AG04450 (cell line): ENCODE results near the gene ITPRIPL1. TPM values are rescaled to one million over a fixed set of nuclear protein-coding genes. Genes with fewer than 3 reads are reported as not detected.

Experiments
- CTCF ChIA-PET: fragments of 300-600, 350-600 bp; formaldehyde crosslinking; extraction: SDS; loops from one replicate; lab custom pipeline; 2022; ENCODE audit warnings: antibody characterized with exemption, inconsistent platforms; lab: Charles Lee
- POLR2A ChIA-PET: fragments of 350-600 bp; formaldehyde crosslinking; extraction: SDS; loops from one replicate; lab custom pipeline; 2021; ENCODE audit warnings: antibody characterized with exemption, inconsistent platforms; lab: Yijun Ruan, JAX
- DNase-seq: peaks from one replicate; pipeline ENCODE4 v3.0.0-alpha.2; 2011; ENCODE audit warnings: low read depth, low spot score
- H3K27ac ChIP-seq: one replicate; pipeline ENCODE4 v1.5.1; 2012; ENCODE audit warnings: low read depth, low read length, control low read depth
- H3K27me3 ChIP-seq: one replicate; pipeline ENCODE4 v1.6.0; 2012; ENCODE audit warnings: low read length; ENCODE audit not compliant: control insufficient read depth, insufficient read depth
- H3K4me3 ChIP-seq: 2 replicates; pipeline ENCODE4 v1.5.1; 2011; ENCODE audit warnings: mild to moderate bottlenecking, low read depth, low read length, control low read depth
- H3K9me3 ChIP-seq: 2 replicates; pipeline ENCODE4 v1.5.1; 2012; ENCODE audit warnings: low read length; ENCODE audit not compliant: control insufficient read depth, insufficient read depth
- polyA plus RNA-seq: library from polyadenylated mRNA; depleted of rRNA; stranded (reverse); fragments of >200 nt; gene quantifications from 2 replicates; pipeline ENCODE4 v1.2.3, GENCODE V29; 2011
- TF ChIP-seq, protein P1 (sequence below): IDR thresholded peaks from 2 replicates; pipeline ENCODE4 v1.5.1; 2011; ENCODE audit warnings: low read depth, low read length, control low read depth, inconsistent platforms

Gene ITPRIPL1
- polyA plus RNA-seq, 1 experiment = 3.7 TPM

DNA sequence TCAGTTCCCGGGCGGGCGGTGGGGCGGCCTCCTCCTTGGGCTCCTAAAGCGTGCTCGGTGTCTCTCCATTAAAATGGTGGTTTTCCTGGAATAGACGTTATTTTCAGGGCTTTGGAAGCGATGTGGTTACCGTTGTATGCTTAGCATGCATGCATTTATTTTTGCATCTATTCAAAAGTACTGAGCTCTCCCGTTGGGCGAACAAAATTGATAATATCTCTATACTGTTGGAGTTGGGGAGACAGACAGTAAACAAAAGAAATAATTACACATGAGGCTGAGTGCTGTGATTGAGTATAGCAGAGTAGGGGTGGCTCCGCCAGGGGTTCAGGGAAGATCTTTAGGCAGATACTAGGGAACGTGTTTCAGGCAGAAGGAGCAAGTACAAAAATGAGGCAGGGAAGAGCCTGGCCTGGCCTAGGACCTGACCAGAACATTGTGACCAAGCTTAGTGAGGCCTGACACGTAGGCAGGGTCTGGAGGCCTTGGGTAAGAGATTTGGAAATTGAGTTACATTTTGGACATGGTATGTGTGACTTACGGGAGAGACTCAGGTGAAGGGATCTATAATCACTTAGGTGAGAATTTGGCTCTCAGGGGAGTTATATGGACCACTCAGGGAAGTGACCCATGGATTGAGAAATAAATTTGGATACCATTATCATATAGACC lies 11.1 kb downstream of the ITPRIPL1 start:
- ChIA-PET CTCF (interaction anchor here (2.0 kb wide), 1 partner anchor 173 kb away, joined by 6 read pairs; no protein-coding TSS in a partner anchor), POLR2A (interaction anchor here (0.6 to 1.8 kb wide), 7 partner anchors 15 to 176 kb away, joined by 3 to 8 read pairs (median 3); partner anchors contain the start of gene STARD7)
- H3K9me3 ChIP-seq = no peaks in the 10 kb centered on the region
- peak overlapping the region; percentile 82 for H3K4me3 ChIP-seq
- H3K27ac ChIP-seq = no peak overlapping the region
- no peak for DNase-seq
- H3K27me3 ChIP-seq = no peaks in the 10 kb centered on the region
- TF ChIP-seq, protein P1, sequence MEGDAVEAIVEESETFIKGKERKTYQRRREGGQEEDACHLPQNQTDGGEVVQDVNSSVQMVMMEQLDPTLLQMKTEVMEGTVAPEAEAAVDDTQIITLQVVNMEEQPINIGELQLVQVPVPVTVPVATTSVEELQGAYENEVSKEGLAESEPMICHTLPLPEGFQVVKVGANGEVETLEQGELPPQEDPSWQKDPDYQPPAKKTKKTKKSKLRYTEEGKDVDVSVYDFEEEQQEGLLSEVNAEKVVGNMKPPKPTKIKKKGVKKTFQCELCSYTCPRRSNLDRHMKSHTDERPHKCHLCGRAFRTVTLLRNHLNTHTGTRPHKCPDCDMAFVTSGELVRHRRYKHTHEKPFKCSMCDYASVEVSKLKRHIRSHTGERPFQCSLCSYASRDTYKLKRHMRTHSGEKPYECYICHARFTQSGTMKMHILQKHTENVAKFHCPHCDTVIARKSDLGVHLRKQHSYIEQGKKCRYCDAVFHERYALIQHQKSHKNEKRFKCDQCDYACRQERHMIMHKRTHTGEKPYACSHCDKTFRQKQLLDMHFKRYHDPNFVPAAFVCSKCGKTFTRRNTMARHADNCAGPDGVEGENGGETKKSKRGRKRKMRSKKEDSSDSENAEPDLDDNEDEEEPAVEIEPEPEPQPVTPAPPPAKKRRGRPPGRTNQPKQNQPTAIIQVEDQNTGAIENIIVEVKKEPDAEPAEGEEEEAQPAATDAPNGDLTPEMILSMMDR = no peak

DNA sequence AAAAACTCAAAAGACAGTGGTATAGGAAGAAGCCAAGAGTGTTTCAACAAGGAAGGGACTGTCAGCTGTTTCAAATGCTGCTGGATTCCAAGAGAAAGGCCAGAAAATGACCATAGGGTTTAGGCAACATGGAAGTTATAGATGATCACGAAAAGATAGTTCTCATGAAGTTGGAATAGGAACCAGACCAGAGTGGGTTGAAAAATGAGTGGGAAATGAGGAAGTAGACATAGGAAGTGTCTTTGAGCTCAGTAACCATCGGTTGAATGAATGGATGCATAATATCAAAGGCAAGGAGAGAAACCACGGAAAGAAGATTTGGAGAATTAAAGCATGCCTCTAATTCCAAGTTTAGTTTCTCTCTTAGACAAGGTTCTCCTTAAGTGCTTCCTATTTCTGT lies 11.8 kb downstream of the ITPRIPL1 start:
- ChIA-PET CTCF (interaction anchor here (2.0 kb wide), 1 partner anchor 172 kb away, joined by 6 read pairs; no protein-coding TSS in a partner anchor), POLR2A (no interaction called here)
- no peak for DNase-seq
- Histone ChIP-seq H3K9me3 (no peaks in the 10 kb centered on the region), H3K27ac (no peak overlapping the region), H3K4me3 (no peak overlapping the region), H3K27me3 (no peaks in the 10 kb centered on the region)
- TF ChIP-seq, protein P1 = no peak

DNA sequence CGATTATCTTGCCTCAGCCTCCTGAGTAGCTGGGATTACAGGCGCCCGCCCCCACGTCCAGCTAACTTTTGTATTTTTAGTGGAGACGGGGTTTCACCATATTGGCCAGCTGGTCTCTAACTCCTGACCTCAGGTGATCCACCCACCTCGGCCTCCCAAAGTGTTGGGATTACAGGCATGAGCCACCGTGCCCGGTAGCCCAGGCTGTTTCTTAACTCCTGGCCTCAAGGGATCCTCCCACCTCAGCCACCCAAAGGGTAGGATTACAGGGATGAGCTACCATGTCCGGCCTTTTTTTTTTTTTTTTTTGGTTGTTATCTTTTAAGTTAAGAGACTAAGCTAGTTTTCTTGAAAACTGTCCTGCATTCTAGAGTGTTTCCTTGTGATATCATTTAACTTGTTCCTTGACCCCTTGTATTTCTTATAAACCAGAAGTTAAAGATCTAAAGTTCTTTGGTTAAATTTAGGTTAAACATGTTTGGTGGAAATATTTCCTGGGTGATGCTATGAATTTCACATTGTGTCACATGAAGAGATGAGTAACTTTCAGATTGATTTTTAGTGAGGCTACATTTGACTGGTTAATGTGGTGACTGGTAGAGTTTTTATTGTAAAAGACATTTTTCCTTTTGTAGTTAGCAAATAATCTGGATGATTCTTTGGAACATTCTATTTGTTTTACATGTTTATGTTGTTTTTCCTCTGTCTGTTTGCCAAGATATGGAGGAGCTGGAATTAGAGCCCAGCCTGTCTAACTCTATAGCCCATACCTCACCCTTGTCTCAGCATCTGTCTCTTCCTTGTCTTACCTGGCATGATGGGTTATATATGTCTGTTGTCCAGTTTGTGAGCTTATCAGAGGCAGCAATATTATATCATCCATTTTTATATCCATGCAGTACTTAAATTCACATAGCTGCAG lies 15.6 kb downstream of the ITPRIPL1 start:
- TF ChIP-seq, protein P1 = no peak
- ChIA-PET POLR2A (interaction anchor here (0.8 to 1.0 kb wide), 2 partner anchors 11 to 20 kb away, joined by 5 to 9 read pairs; no protein-coding TSS in a partner anchor), CTCF (interaction anchor here (0.7 to 1.5 kb wide), 3 partner anchors 20 to 348 kb away, joined by 3 to 5 read pairs (median 4); no protein-coding TSS in a partner anchor)
- Histone ChIP-seq H3K9me3 (no peaks in the 10 kb centered on the region), H3K27me3 (no peaks in the 10 kb centered on the region), H3K27ac (peak overlapping the region; percentile 82), H3K4me3 (no peak overlapping the region)
- no peak for DNase-seq

DNA sequence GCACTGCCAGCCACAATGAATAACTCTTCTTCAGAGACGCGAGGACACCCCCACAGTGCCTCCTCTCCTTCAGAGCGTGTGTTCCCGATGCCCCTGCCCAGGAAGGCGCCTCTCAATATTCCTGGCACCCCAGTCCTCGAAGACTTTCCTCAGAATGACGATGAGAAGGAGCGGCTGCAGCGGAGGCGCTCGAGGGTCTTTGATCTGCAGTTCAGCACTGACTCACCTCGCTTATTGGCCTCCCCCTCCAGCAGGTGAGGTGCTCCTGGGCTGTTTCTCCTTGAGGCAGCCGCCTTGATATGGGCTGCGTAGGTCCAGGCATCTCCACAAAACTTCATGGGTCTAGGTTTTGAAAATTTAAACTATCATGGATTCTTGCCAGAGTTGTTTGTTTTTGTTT lies 16.5 kb downstream of the ITPRIPL1 start:
- CTCF ChIA-PET = interaction anchor here (0.7 to 1.5 kb wide), 5 partner anchors 20 to 349 kb away, joined by 4 to 6 read pairs (median 4); no protein-coding TSS in a partner anchor
- H3K27me3 ChIP-seq = no peaks in the 10 kb centered on the region
- POLR2A ChIA-PET = interaction anchor here (1.0 to 1.1 kb wide), 2 partner anchors 12 to 47 kb away, joined by 4 to 5 read pairs; no protein-coding TSS in a partner anchor
- peak overlapping the region; percentile 48 for H3K27ac ChIP-seq
- no peaks in the 10 kb centered on the region for H3K9me3 ChIP-seq
- TF ChIP-seq, protein P1 = no peak
- no peak overlapping the region for H3K4me3 ChIP-seq
- no peak for DNase-seq
